ENCODE results near the gene ANKAR.
"Not testable (repeated sequence)": the region's sequence is repeated elsewhere in the genome, so short reads cannot be mapped to it uniquely, and the experiment has no call there.

Gene ANKAR

DNA sequence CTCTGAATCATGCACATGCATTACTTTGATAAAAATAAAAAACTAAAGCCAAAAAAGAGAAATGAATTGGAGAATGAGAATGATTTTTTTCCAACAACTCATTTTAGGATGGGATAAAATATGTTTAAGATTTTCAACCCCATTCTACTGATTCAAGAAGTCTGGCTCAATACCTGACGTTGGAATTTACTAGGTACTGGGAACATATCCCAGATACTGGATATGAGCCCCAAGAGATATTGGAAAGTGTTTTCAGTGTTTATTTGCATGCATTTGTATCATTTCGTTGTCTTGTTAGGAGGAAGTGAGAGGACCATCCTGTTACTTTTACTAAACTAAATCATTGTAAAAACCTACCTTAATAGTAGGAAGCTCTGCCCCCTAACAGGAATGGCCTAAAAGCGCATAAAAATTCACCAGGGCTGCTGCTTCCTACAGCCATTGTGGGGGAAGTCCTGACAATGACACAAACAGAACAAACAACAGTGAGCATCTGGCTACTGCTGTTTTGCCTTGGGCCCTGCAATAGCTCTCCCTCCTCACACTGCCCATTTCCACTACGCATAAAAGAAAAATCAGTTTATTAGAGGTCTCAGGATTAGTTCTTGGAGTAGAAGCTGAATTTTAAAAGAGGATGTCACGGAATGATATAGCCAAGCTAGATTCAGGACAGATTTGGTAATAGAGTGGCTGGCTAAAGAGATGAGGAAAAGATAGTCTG lies 35.2 kb downstream of the ANKAR start:
- no peak for DNase-seq (ENCODE audit: low spot score)

DNA sequence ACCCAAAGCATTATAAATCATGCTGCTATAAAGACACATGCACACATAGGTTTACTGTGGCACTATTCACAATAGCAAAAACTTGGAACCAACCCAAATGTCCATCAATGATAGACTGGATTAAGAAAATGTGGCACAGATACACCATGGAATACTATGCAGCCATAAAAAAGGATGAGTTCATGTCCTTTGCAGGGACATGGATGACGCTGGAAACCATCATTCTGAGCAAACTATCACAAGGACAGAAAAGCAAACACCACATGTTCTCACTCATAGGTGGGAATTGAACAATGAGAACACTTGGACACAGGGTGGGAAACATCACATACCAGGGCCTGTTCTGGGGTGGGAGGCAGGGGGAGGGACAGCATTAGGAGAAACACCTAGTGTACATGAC lies 43.1 kb downstream of the ANKAR start:
- not testable (repeated sequence) for DNase-seq (ENCODE audit: low spot score)

DNA sequence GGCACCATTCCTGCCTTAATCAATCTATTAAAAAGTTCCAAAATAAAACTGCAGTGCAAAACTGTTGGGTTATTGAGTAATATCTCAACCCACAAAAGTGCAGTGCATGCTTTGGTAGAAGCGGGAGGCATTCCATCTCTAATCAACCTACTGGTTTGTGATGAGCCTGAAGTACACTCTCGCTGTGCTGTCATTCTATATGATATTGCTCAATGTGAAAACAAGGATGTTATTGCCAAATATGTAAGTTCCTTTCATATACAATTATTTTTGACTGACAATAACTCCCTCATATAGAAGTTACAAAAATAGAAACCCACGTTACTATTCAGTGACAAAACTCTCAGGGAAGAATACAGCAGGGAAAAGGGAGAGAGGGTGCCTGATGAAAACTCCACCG lies 45.1 kb downstream of the ANKAR start:
- no peak for DNase-seq (ENCODE audit: low spot score)

DNA sequence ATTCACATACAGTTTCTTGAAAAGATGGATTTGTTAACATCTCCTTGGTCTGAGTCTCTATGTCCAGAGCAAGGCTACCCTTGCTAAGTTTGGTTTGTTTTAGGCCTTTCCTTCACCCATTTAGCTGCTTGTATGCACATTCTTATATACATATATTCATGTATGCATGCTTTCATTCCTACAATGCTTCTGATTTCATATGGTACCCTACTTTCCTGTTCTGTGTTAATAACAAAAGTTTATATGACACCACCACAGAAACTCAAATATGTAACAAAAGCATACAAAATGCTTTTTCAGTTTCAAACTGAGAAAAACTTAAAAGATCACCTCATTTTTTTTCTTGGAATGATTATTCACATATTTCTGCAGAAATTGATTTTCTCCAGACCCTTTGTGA lies 48.7 kb downstream of the ANKAR start:
- DNase-seq (ENCODE audit: low spot score) = no peak

Data from cerebellar cortex (tissue), 1 donor.